Inflammatory macrophage treated with lipopolysaccharide for 1 hour (primary cell): ENCODE data around the gene SULT1C2.
A peak's percentile ranks its signal among the peaks of the same experiment; 100 is the strongest.
"Not testable (repeated sequence)": the region's sequence is repeated elsewhere in the genome, so short reads cannot be mapped to it uniquely, and the experiment has no call there.

Experiments used
- DNase-seq, 2 donors: peaks; one replicate each; pipeline ENCODE4 v3.0.0-alpha.2; 2020 to 2022

SULT1C2 gene

DNA sequence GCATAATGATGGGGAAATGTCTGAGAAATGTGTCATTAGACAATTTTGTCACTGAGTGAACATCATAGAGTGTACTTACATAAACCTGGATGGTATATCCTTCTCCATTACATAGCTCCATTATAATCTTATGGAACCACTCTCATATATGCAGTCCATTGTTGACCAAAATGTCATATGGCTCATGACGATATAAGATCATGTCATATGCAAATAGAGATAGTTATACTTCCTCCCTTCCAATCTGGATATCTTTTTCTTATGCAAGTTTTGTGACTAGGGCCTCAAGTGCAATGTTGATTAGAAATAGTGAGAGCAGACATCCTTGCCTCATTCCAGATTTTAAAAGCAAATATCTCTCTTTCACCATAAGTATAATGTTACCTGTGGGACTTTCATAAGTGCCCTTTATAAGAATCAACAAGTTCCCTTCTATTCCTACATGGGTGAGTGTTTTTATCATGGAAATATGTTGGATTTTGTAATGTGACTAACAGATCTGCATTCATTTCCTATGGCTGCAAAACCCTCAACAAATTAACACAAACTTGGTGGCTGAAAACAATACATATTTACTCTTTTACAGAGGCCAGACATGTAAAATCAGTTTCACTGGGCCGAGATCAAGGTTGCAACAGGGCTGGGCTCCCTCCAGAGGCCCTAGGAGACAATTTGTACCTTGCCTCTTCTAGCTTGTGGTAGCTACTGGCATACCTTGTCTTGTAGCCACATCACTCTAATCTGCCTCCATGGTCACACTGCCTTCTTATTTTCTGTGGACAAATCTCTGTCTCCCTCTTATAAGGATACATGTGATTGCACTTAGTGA is 67.4 kb downstream of the SULT1C2 start:
- DNase-seq, result peak; percentile 19 to 20

DNA sequence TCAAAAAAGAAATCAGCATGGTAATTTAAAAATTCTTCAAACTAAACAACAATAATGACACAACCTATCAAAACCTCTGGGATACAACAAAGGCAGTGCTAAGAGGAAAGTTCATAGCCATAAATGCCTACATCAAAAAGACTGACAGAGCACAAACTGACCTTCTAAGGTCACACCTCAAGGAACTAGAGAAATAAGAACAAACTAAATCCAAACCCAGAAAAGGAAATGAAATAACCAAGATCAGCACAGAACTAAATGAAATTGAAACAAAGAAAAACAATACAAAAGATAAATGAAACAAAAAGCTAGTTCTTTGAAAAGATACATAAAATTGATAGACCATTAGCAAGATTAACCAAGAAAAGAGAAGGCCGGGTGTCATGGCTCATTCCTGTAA is 70.6 kb downstream of the SULT1C2 start:
- DNase-seq, result not testable (repeated sequence)
